ENCODE data around the gene OAS2.
"Not testable (repeated sequence)": the region's sequence is repeated elsewhere in the genome, so short reads cannot be mapped to it uniquely, and the experiment has no call there.

OAS2 gene

GRCh38 chr12:112950701-112951100, 27.6 kb upstream of the OAS2 start:
- DNase-seq (ENCODE audit: extremely low read depth, low read depth) = no peak
- TF ChIP-seq, protein P1, sequence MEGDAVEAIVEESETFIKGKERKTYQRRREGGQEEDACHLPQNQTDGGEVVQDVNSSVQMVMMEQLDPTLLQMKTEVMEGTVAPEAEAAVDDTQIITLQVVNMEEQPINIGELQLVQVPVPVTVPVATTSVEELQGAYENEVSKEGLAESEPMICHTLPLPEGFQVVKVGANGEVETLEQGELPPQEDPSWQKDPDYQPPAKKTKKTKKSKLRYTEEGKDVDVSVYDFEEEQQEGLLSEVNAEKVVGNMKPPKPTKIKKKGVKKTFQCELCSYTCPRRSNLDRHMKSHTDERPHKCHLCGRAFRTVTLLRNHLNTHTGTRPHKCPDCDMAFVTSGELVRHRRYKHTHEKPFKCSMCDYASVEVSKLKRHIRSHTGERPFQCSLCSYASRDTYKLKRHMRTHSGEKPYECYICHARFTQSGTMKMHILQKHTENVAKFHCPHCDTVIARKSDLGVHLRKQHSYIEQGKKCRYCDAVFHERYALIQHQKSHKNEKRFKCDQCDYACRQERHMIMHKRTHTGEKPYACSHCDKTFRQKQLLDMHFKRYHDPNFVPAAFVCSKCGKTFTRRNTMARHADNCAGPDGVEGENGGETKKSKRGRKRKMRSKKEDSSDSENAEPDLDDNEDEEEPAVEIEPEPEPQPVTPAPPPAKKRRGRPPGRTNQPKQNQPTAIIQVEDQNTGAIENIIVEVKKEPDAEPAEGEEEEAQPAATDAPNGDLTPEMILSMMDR (IDR thresholded peaks at IDR 0.05; ENCODE audit: low read depth, low read length) = no peak

DNA sequence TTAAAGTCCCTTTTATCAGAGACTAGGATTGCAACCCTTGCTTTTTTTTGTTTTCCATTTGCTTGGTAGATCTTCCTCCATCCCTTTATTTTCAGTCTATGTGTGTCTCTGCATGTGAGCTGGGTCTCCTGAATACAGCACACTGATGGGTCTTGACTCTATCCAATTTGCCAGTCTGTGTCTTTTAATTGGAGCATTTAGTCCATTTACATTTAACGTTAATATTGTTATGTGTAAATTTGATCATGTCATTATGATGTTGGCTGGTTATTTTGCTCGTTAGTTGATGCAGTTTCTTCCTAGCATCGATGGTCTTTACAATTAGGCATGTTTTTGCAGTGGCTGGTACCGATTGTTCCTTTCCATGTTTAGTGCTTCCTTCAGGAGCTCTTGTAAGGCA, 21.2 kb upstream of the OAS2 start:
- DNase-seq (ENCODE audit: extremely low read depth, low read depth) = not testable (repeated sequence)

- no peak for DNase-seq (ENCODE audit: extremely low read depth, low read depth)
- TF ChIP-seq, protein P1 (IDR thresholded peaks at IDR 0.05; ENCODE audit: low read depth, low read length) = no peak
These were observed 17.2 kb upstream of the OAS2 start for GRCh38 chr12:112961074-112961473.

DNA sequence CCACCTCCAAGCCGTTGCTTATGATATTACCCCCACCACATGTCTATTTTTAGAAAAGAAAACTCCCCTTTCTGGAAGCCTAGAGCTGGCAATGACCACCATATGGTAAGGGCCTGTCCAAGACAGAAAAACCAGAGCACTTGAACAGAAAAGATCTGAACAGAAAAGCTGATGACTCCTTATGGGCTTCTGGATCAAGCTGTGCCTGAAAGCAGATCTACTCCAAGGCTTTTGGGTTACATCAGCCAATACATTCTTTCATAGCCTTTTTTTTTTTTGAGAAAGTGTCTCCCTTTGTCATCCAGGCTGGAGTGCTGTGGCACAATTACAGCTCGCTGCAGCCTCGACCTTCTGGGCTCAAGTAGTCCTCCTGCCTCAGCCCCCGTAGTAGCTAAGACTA, 16.8 kb upstream of the OAS2 start:
- TF ChIP-seq, protein P1 (IDR thresholded peaks at IDR 0.05; ENCODE audit: low read depth, low read length) = no peak
- no peak for DNase-seq (ENCODE audit: extremely low read depth, low read depth)

DNA sequence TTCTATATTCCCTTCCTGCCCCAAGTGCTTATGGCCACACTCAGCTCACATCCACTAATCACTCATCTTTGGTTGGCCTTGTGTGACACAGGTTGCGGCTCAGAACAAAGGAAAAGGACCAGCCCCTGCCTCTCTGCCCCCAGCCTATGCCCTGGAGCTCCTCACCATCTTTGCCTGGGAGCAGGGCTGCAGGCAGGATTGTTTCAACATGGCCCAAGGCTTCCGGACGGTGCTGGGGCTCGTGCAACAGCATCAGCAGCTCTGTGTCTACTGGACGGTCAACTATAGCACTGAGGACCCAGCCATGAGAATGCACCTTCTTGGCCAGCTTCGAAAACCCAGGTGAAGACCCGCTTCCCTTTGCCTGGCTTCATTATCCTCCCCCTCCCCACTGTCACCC, 15.8 kb upstream of the OAS2 start:
- TF ChIP-seq, protein P1 (IDR thresholded peaks at IDR 0.05; ENCODE audit: low read depth, low read length) = no peak

DNA sequence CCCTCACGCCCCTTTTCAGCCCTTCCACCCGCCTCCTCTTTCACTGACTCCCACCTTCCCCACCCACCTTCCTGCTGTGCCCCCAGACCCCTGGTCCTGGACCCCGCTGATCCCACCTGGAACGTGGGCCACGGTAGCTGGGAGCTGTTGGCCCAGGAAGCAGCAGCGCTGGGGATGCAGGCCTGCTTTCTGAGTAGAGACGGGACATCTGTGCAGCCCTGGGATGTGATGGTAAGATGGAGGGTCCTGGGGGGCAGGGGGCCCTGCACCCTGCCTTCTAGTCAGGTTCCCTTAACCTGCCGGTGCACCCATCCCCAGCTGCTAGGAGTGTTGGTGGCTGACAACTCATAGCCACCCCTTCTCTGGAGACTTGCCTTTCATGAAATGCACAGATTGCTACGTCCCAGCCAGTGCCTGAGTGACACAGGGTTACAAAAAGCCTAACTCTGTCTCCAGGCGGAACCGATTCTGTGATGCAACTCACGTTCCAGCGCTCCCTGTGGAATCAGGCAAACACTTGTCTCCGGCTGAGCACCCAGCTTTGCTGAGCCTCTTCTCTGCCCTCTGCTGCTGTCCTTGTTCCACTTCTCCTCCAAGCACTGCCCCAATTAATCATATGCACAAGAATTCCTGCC, 15.0 kb upstream of the OAS2 start:
- TF ChIP-seq, protein P1 (IDR thresholded peaks at IDR 0.05; ENCODE audit: low read depth, low read length) = no peak
- DNase-seq (ENCODE audit: extremely low read depth, low read depth) = no peak

More for the DNA sequence above, 15.8 kb upstream of the OAS2 start:
- DNase-seq (ENCODE audit: extremely low read depth, low read depth) = no peak

DNA sequence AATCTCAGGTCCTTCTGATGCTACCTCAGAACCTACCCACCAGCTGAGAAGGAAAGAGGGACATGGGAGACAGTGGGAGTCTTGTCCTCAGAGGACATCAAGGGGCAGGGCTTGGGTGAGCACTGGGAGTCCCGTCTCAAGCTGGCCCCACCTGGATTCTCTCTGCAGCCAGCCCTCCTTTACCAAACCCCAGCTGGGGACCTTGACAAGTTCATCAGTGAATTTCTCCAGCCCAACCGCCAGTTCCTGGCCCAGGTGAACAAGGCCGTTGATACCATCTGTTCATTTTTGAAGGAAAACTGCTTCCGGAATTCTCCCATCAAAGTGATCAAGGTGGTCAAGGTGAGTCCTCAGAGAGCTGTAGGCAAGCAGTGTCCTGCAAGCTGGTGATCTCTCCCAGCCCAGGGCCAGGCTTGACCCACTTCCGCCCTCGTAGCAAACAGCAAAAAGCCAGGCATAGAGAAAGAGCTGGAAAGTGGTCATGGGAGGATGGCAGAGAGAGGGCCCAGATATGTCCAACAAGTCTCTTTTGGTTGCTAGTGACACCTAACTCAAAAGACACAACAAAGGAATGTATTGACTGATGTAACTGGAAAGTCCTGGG, 14.2 kb upstream of the OAS2 start:
- TF ChIP-seq, protein P1 (IDR thresholded peaks at IDR 0.05; ENCODE audit: low read depth, low read length) = no peak
- DNase-seq (ENCODE audit: extremely low read depth, low read depth) = no peak

GRCh38 chr12:112964915-112965314, 13.4 kb upstream of the OAS2 start:
- TF ChIP-seq, protein P1 (IDR thresholded peaks at IDR 0.05; ENCODE audit: low read depth, low read length) = no peak

More at GRCh38 chr12:112964915-112965314, 13.4 kb upstream of the OAS2 start:
- DNase-seq (ENCODE audit: extremely low read depth, low read depth) = no peak

Data from AG09319 (cell line).